ENCODE data around the gene HHAT.
"Not testable (repeated sequence)": the region's sequence is repeated elsewhere in the genome, so short reads cannot be mapped to it uniquely, and the experiment has no call there.

Gene HHAT

GRCh38 chr1:210657806-210658205 is 329.1 kb downstream of the HHAT start:
- Histone ChIP-seq H3K79me2 (no peaks in the 10 kb centered on the region), H3K4me3 (ENCODE audit: low read depth, low read length) (no peak overlapping the region), H2AFZ (no peak overlapping the region), H3K9ac (no peak overlapping the region), H3K4me2 (ENCODE audit: low read length) (no peak overlapping the region), H3K4me1 (no peaks in the 10 kb centered on the region), H3K27ac (no peak overlapping the region), H3K36me3 (ENCODE audit: control insufficient read depth, insufficient read depth, low read length) (no peaks in the 10 kb centered on the region), H3K9me3 (ENCODE audit: control insufficient read depth, low read length) (no peaks in the 10 kb centered on the region), H3K27me3 (ENCODE audit: control insufficient read depth, insufficient read depth, low read length) (no peaks in the 10 kb centered on the region)
- no peak for TF ChIP-seq CTCF (IDR thresholded peaks at IDR 0.05)

- H2AFZ ChIP-seq; H3K9me3 ChIP-seq (ENCODE audit: control insufficient read depth, low read length); H3K4me2 ChIP-seq (ENCODE audit: low read length); H3K27ac ChIP-seq; H3K4me3 ChIP-seq (ENCODE audit: low read depth, low read length); H3K9ac ChIP-seq; H3K27me3 ChIP-seq (ENCODE audit: control insufficient read depth, insufficient read depth, low read length); H3K36me3 ChIP-seq (ENCODE audit: control insufficient read depth, insufficient read depth, low read length); H3K4me1 ChIP-seq; H3K79me2 ChIP-seq: not testable (repeated sequence)
Observed at GRCh38 chr1:210661520-210661919, 332.8 kb downstream of the HHAT start.

GRCh38 chr1:210662291-210663050 is 333.8 kb downstream of the HHAT start:
- Histone ChIP-seq H3K36me3 (ENCODE audit: control insufficient read depth, insufficient read depth, low read length) (no peaks in the 10 kb centered on the region), H3K4me1 (no peaks in the 10 kb centered on the region), H3K9me3 (ENCODE audit: control insufficient read depth, low read length) (no peaks in the 10 kb centered on the region), H3K4me3 (ENCODE audit: low read depth, low read length) (no peak overlapping the region), H3K4me2 (ENCODE audit: low read length) (no peak overlapping the region), H3K9ac (no peak overlapping the region), H3K79me2 (no peaks in the 10 kb centered on the region), H3K27me3 (ENCODE audit: control insufficient read depth, insufficient read depth, low read length) (no peaks in the 10 kb centered on the region), H3K27ac (no peak overlapping the region), H2AFZ (no peak overlapping the region)
- no peak for TF ChIP-seq CTCF (IDR thresholded peaks at IDR 0.05)

GRCh38 chr1:210663730-210664573 is 335.2 kb downstream of the HHAT start:
- TF ChIP-seq CTCF (IDR thresholded peaks at IDR 0.05), result no peak
- no peaks in the 10 kb centered on the region for H3K36me3 ChIP-seq (ENCODE audit: control insufficient read depth, insufficient read depth, low read length)
- no peak overlapping the region for H3K9ac ChIP-seq
- no peak overlapping the region for H3K4me2 ChIP-seq (ENCODE audit: low read length)
- H3K27ac ChIP-seq, result no peak overlapping the region
- no peak overlapping the region for H2AFZ ChIP-seq
- H3K4me1 ChIP-seq, result no peaks in the 10 kb centered on the region
- H3K9me3 ChIP-seq (ENCODE audit: control insufficient read depth, low read length), result no peaks in the 10 kb centered on the region
- H3K79me2 ChIP-seq, result no peaks in the 10 kb centered on the region
- H3K27me3 ChIP-seq (ENCODE audit: control insufficient read depth, insufficient read depth, low read length), result no peaks in the 10 kb centered on the region
- H3K4me3 ChIP-seq (ENCODE audit: low read depth, low read length), result no peak overlapping the region

GRCh38 chr1:210669951-210670350 is 341.2 kb downstream of the HHAT start:
- Histone ChIP-seq H3K9ac (no peak overlapping the region), H3K4me1 (no peaks in the 10 kb centered on the region), H3K9me3 (ENCODE audit: control insufficient read depth, low read length) (no peaks in the 10 kb centered on the region), H3K4me2 (ENCODE audit: low read length) (no peak overlapping the region), H3K36me3 (ENCODE audit: control insufficient read depth, insufficient read depth, low read length) (no peaks in the 10 kb centered on the region), H3K4me3 (ENCODE audit: low read depth, low read length) (no peak overlapping the region), H3K27ac (no peak overlapping the region), H2AFZ (no peak overlapping the region), H3K79me2 (no peaks in the 10 kb centered on the region), H3K27me3 (ENCODE audit: control insufficient read depth, insufficient read depth, low read length) (no peaks in the 10 kb centered on the region)
- no peak for TF ChIP-seq CTCF (IDR thresholded peaks at IDR 0.05)
